NCI-H1105 treated with DMSO at 0.1 percent for 48 hours (cell line): Measurements from ENCODE around the gene C1orf167.

Experiments
- DNase-seq: peaks from one replicate; lab custom pipeline; 2025; lab: John Stamatoyannopoulos, UW

C1orf167 gene

GRCh38 chr1:11735854-11736745 is 25.9 kb upstream of the C1orf167 start, which contains the start of gene AGTRAP:
Gene AGTRAP (plus strand): TSS chr1:11736136. CDS start chr1:11736209, 73 bp downstream.
- DNase-seq = peak; percentile 93

DNA sequence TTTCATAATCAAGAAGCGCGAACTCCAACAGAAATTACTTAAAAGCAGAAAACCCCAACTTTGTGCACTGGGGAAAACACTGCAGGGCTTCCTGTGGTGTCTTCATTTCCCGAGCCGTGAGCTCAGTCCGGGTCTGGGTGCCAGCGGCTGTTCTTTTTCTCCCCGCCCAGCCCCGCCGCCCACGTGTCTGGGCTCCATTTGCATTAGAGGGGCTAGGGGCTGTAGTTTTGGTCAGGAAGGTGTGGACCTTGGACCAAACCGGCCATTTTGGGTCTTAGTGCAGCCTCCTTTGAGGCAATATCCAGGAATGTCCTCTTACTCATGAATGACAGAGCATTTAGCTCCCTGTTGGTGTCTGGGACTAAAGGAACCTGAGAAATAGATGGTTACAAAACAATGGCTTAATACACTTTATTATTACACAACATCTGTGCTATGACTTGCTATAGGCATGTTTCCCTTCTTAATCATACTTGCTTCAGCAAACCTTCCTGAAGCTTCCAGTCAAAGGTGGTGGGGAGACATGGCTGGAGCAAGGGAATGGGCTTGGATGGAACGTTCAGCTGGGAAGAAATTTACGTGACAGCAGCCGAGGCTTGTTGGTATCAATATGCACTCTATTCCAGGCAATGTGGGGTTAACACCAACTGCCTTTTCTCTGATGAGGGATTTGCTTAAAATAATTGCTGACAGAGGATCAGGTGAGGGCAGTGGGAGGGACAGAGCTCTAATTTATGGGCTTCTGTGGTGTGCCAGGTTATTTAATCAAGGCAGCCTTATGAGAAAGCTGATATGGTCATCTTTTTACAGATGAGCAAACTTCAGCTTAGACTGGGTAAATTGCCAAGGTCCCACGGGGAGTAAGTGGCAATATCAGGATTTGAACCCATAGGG is 25.0 kb upstream of the C1orf167 start:
- peak; percentile 16 for DNase-seq

DNA sequence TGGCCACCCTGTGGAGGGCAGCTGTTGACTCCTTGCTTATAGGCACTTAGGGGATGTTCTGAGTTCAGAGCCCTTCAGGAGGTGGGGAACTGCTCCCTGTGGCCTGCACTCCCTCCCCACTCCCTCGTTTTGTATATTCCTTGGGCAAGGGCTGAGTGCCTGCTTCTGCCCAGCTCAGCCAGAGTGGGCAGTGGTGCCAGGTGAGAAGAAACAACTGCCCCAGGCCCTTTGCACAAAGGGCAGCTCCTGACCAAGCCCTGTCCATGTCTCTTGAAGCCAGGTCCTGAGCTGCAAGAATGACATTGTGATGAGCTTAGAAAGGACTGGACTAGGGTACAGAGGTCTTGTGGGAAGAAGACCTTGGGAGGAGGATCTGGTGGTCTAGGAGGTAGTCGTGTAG is 23.9 kb upstream of the C1orf167 start:
- no peak for DNase-seq

DNA sequence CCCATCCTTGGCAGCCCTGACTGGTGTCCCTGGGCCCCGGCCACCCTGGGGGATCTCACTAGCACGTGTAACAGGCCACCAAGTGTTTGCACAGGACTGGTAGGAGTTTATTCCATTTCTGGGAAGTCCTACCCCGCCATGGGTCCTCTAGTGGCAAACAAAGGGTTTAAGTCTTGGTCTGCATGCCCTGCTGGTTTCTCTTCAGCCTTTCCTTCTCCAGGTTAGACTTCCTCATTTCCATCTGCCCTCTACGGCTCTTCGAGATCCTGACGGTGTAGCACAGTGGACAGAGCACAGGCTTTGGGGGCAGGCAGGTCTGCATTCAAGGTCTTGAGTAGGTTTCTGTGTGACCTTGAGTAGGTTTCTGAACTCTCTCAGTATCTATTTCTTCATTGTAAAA is 23.2 kb upstream of the C1orf167 start:
- no peak for DNase-seq

GRCh38 chr1:11740258-11741192 is 21.5 kb upstream of the C1orf167 start:
- DNase-seq = no peak

DNA sequence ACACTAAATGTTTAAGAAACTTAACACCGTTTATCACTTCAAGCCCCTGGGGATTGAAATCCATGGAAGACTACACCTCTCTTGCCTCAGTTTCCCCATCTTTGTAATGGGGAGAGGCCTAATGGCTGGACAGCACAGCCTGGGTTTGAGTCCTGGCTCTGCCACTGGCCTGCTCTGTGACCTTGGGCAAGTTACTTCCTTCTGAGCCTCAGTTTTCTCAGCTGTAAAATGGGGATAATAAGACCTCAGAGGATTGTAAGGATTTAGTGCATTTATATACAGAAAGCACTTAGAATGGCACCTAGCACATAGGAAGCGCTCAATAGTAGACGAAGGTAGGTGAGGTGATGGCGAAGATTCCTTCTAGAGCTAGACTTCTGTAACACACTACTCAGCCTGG is 20.5 kb upstream of the C1orf167 start:
- DNase-seq = no peak

GRCh38 chr1:11741919-11742558 is 20.0 kb upstream of the C1orf167 start:
- DNase-seq = no peak

- DNase-seq = no peak
Observed at GRCh38 chr1:11744287-11744686, 17.7 kb upstream of the C1orf167 start.

GRCh38 chr1:11746092-11746491 is 15.9 kb upstream of the C1orf167 start:
- DNase-seq = no peak

GRCh38 chr1:11746795-11747487 is 15.1 kb upstream of the C1orf167 start:
- no peak for DNase-seq

GRCh38 chr1:11748294-11749202 is 13.4 kb upstream of the C1orf167 start:
- no peak for DNase-seq

DNA sequence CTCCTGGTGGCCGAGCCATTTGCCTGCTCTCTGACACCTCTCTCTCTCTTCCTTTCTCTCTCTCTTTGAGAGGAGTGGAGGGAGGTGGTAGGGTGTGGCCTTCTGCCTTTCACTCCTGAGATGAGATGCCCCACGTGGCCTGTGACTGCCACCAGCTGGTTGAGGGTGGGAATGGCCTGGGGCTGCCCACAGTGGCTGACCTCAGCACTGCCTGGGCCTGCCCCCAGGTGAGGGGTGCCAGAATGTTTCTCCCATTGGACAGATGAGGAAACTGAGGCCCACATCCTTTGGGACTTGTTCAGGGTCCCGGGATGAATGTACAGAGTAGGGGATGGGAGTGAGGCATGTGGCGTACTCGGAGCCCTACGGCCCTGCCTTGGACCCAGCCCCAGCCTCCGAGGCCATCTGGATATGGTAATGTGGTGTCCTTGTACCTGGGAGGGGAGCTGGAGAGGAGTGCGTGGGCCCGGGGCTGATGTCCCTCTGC is 12.7 kb upstream of the C1orf167 start:
- peak; percentile 25 for DNase-seq

DNA sequence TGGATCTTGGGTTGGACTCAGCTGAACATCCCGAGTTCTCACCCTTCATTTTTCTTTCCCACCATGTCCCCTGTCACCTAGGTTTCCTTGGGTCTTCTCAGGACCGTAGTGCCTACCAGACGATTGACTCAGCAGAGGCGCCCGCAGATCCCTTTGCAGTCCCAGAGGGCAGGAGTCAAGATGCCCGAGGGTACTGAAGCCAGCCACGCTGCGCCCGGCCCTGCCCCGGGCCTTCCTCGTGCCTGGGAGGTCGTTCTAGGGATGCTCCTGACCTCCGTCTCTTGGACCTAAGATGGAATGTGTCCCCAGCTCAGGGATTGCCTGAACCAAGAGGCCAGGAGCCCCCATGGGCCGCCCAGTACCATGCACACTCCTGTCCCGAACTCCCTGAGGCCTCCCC is 12.0 kb upstream of the C1orf167 start:
- DNase-seq = no peak

DNA sequence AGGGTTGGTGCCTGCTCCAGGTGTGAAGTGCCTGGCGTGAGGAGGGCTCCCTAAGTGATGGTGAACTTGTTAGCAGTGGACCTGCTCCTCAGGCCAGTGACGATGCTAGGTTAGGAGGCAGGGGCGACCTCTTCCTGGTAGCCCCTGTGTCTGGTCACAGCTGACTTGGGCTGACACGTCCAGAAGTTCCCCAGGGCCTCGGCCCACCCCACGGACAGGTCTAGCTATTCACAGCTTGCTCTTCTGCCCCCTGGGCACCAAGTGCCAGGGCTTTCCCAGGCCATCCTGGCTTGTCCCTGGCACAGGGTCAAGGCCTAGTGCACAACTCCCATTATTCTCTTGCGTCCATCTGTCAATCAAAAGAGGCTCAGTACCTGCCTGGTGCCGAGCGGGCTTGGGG is 10.9 kb upstream of the C1orf167 start:
- no peak for DNase-seq

DNA sequence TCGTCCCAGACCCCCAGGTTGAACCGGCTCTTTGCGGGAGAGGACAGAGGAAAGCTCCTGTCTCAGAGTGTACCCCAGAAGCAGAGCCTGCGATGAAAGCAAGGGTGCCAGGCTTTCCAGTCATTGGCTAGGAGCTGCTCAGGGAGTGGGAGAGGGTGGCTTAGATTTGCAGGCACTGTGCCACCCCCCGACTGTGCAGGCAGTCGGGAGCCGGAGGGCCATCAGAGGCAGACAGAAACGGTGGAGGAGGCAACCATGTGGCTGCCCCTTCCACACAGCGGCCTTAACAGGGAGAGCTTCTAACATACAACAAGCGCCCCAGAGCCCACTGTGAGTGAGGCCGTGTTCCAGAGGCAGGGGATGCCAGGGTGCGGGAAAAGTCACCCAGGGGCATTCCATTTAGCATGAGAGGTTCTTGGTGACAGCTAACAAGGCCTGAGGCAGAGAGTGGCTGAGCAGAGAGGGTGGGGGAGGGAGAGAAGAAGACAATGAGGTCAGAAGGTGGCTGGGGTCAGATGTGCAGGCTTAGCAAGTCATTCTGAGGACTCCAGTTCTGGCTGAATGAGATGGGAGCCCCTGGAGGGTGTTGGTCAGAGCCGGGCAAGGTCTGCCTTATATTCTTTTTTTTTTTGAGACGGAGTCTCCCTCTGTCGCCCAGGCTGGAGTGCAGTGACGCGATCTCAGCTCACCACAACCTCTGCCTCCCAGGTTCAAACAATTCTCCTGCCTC is 9.5 kb upstream of the C1orf167 start:
- no peak for DNase-seq

GRCh38 chr1:11753555-11754208 is 8.3 kb upstream of the C1orf167 start:
- DNase-seq = no peak

GRCh38 chr1:11757047-11757446 is 4.9 kb upstream of the C1orf167 start:
- no peak for DNase-seq

DNA sequence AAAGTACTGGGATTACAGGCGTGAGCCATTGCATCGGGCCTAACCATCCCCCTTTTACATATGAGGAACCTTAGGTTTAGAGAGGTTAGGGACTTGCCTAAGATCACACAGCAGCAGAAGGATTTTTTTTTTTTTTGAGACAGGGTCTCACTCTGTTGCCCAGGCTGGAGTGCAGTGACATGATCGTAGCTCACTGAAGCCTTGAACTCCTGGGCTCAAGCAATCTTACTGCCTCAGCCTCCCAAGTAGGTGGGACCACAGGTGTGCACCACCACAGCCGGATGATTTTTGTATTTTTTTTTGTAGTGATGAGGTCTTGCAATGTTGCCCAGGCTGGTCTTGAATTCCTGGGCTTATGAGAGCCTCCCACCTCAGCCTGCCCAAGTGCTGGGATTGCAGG is 2.2 kb upstream of the C1orf167 start:
- no peak for DNase-seq
